NB4 (cell line): ENCODE data around the gene BATF.

Experiments
- DNase-seq: peaks from one replicate; pipeline ENCODE4 v3.0.0; 2010; ENCODE audit warnings: low read depth
- H3K4me3 ChIP-seq: one replicate; pipeline ENCODE4 v1.5.1; 2011; ENCODE audit warnings: mild to moderate bottlenecking, low read depth, low read length, moderate library complexity
- MYC ChIP-seq: IDR thresholded peaks from 2 replicates; pipeline ENCODE4 v1.6.1; 2011; ENCODE audit warnings: low read depth, low read length
- POLR2A ChIP-seq: IDR thresholded peaks from 2 replicates; pipeline ENCODE4 v1.6.1; 2011; ENCODE audit warnings: mild to moderate bottlenecking; ENCODE audit not compliant: insufficient read length; ENCODE audit errors: extremely low read depth
- TF ChIP-seq, protein P1 (sequence below): IDR thresholded peaks from 2 replicates; pipeline ENCODE4 v1.6.1; 2011; ENCODE audit warnings: low read depth, low read length
- TF ChIP-seq, protein P2 (sequence below): IDR thresholded peaks from one replicate; pipeline ENCODE4 v1.5.1; 2012; ENCODE audit warnings: low read depth, low read length

The BATF gene

DNA sequence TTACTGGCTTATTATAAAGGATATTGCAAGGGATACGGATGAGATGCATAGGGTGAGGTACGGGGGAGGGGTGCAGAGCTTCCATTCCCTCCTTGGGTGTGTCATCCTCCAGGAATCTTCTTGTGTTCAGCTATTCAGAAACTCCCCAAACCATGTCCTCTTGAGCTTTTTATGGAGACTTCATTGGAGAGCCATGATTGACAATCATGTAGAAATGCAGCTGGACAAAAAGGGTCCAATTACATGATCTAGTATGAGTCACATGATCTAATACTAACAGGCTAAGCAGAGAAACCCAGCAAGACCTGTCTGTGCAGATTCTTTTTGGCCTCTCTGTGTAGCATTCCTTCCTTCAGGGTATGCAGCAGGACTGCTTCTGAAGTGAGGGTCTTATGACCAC is 32.2 kb downstream of the BATF start:
- DNase-seq = no peak
- H3K4me3 ChIP-seq = no peak overlapping the region
- TF ChIP-seq, protein P1, sequence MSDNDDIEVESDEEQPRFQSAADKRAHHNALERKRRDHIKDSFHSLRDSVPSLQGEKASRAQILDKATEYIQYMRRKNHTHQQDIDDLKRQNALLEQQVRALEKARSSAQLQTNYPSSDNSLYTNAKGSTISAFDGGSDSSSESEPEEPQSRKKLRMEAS = no peak
- no peak for TF ChIP-seq POLR2A
- TF ChIP-seq MYC = no peak
- TF ChIP-seq, protein P2, sequence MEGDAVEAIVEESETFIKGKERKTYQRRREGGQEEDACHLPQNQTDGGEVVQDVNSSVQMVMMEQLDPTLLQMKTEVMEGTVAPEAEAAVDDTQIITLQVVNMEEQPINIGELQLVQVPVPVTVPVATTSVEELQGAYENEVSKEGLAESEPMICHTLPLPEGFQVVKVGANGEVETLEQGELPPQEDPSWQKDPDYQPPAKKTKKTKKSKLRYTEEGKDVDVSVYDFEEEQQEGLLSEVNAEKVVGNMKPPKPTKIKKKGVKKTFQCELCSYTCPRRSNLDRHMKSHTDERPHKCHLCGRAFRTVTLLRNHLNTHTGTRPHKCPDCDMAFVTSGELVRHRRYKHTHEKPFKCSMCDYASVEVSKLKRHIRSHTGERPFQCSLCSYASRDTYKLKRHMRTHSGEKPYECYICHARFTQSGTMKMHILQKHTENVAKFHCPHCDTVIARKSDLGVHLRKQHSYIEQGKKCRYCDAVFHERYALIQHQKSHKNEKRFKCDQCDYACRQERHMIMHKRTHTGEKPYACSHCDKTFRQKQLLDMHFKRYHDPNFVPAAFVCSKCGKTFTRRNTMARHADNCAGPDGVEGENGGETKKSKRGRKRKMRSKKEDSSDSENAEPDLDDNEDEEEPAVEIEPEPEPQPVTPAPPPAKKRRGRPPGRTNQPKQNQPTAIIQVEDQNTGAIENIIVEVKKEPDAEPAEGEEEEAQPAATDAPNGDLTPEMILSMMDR = no peak

DNA sequence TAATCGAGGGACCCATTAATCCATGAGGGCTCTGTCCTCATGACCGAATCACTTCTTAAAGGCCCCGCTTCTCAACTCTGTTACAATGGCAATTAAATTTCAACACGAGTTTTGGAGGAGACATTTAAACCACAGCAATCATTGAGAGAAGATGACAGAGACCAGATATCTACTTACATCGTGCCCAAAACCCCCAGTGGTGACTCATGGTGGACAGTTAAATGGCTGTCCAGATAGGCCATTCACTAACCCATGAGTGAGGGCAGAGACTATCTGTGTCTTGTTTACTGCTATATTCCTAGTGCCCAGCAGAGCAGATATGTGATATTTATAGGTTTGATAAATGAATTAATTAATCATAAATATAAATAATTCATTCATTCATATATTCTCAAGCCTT is 36.2 kb downstream of the BATF start:
- TF ChIP-seq, protein P1 = no peak
- DNase-seq = peak; percentile 34

GRCh38 chr14:75559045-75559444 is 36.8 kb downstream of the BATF start:
- no peak for TF ChIP-seq MYC
- TF ChIP-seq, protein P1 = no peak
- TF ChIP-seq, protein P2 = no peak
- no peak for TF ChIP-seq POLR2A
- H3K4me3 ChIP-seq = no peak overlapping the region
- DNase-seq = no peak

More for the DNA sequence above, 36.2 kb downstream of the BATF start:
- H3K4me3 ChIP-seq = no peak overlapping the region

DNA sequence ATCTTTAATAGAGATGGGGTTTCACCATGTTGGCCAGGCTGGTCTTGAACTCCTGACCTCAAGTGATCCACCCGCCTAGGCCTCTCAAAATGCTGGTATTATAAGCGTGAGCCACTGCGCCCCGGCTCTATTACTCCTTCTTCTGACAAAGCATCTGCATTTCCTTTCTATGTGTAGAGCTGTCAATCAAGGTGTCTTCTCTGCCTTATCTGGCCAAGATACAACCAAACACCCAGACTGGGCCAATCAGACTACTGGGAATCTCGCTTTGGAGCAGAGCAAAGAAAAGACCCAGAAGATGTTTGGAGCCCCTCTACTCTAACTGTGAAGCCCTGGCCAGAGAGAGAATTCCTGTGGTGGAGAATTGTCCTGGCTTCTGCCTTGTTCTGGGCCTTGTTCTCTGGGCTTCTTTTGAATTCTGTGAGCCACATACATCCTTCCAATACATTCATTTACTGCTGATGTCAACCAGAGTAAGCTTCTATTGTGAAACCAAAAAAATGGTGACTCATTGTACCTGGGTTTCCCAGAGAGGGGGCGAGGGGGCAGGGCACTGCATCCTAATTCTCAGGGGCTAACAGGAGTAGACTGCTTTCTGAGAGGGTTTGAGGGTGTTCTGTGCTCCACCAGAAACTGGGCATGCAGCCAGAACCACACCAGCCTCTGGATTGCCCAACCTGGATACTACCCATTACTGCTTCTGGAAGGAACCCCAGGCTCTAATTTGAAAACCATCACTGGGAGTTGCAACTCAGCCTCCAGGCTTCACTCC is 37.4 kb downstream of the BATF start:
- no peak overlapping the region for H3K4me3 ChIP-seq
- peak; percentile 58 for DNase-seq
- TF ChIP-seq MYC (no peak), POLR2A (no peak)
- TF ChIP-seq, protein P2 = no peak
- TF ChIP-seq, protein P1 = no peak

DNA sequence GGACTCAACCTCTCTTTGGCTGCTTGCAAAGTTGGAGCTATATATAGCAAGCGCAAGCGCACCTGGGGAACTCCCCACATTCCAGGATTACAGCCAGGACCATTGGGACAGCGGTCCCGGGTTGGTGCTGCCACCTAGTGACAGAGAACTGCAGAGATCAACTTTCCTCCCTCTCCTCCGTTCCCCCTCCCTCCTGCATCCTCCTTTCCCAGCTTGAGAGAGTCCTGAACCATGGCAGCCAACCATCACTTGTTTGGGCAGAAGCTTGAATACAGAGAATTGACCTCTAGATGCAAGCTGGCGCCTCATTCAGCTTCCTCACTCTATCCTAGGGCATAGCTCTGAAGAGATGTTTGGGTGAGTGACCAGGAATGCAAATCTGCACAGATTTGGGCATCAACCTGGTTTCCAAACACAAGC is 38.8 kb downstream of the BATF start:
- H3K4me3 ChIP-seq = no peak overlapping the region
- TF ChIP-seq, protein P2 = peak; percentile 79
- no peak for TF ChIP-seq POLR2A
- peak; percentile 51 for DNase-seq

DNA sequence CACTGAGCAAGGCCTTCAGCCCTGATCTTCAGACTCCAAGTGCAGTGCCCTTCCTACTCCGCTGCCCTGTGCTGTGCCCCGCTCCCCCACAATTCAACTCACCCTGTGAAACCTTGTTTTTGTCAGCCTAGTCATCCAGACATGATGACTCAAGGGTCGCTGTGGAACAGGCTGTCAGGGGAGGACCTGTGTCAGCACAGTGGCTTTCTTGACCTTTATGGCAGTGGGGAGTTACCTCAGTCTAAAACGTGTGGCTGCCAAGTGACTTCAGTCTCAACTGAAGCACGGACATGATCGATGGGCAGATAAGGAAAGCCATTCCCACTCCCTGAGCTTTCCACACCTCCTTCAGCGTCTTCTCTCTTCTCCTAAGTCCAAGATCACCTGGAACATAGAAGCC is 39.8 kb downstream of the BATF start:
- no peak for DNase-seq
- TF ChIP-seq, protein P1 = no peak
- TF ChIP-seq POLR2A = no peak
- TF ChIP-seq MYC = no peak
- no peak overlapping the region for H3K4me3 ChIP-seq

DNA sequence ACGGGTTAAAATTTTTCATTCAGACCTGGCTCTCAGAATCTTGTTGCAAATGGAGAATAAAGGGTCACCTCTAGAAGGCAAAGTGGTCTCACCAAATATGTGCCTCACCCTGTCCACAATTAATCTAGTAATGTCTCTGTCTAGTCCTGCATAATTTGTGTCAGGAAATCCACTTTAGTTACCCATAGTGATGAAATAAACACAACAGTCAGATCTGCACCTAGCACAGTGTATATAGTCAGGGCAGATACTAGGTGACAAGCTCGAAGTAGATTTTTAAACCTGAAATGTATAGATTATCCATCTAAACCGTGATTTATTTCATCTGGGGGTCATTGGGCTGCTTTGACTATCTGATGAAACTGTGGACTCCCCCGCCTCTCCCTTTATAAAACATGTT is 40.2 kb downstream of the BATF start:
- TF ChIP-seq, protein P2 = no peak
- TF ChIP-seq, protein P1 = no peak
- no peak for TF ChIP-seq POLR2A
- TF ChIP-seq MYC = no peak
- DNase-seq = no peak
- no peak overlapping the region for H3K4me3 ChIP-seq
